ENCODE results near the gene RFXAP. TPM values are rescaled to one million over a fixed set of nuclear protein-coding genes. Genes with fewer than 3 reads are reported as not detected.

RFXAP gene
- total and polyA plus RNA-seq, 2 donors (not counting 3 experiments of a cell fraction or from before 2014, with no cell fraction given): 3.0 to 7.2 TPM

DNA sequence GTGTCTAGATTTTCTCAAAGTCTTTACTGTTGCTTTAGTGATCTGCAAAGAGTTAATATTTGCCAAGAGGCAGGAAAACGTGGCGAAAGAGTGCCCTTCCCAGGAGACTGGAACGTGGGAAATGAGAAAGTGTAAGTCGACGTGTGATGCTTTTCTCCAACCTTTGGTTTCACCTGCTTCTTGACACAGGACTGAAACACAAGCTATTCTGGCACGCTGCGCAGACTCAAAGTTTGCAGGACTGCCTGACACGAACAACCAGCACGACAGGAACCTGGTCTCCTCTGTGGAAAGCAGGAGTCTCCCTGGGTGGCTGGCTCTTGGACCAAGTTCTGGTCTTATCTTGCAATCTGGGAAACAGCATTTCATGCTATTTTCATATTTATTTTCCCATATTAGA is 28.6 kb downstream of the RFXAP start:
- dilution Hi-C loops (cut with MboI; ENCODE audit: extremely low pct_ligation_motif_present, low sequenced_read_pairs) (no loop called here), intact Hi-C loops (cut with micrococcal nuclease) (no loop called here)
- ChIA-PET POLR2A (no interaction called here), CTCF (interaction anchor here (1.6 to 5.0 kb wide), 3 partner anchors 11 to 134 kb away, joined by 5 to 76 read pairs (median 19); no protein-coding TSS in a partner anchor)
- Histone ChIP-seq H3K27me3 (ENCODE audit: control insufficient read depth in 2 of 2, insufficient read depth in 2 of 2, low read length in 2 of 2) (no peaks in the 10 kb centered on the region), H3K9me1 (replicated peaks; ENCODE audit: control insufficient read depth, extremely low read depth, insufficient read depth, low read length) (no peaks in the 10 kb centered on the region), H4K20me1 (replicated peaks; ENCODE audit: control insufficient read depth, extremely low read depth, insufficient read depth, low read length) (no peaks in the 10 kb centered on the region), H3K27ac (ENCODE audit: insufficient read depth, low read depth, low read length) (no peak overlapping the region), H3K9me3 (replicated peaks; ENCODE audit: control insufficient read depth, insufficient read depth, low read length) (no peaks in the 10 kb centered on the region), H3K4me1 (ENCODE audit: control insufficient read depth, extremely low read depth, insufficient read depth, low read length) (peaks cover 5% of the 10 kb centered on the region), H3K4me2 (ENCODE audit: insufficient read depth, low read length) (no peak overlapping the region), H3K9ac (replicated peaks; ENCODE audit: extremely low read depth, insufficient read depth, low read length) (no peak overlapping the region), H3K79me2 (ENCODE audit: control insufficient read depth, insufficient read depth, low read length) (no peaks in the 10 kb centered on the region), H3K36me3 (ENCODE audit: control insufficient read depth in 2 of 2, extremely low read depth in 1 of 2, insufficient read depth in 2 of 2, low read length in 2 of 2) (peaks cover 0 to 2% of the 10 kb centered on the region in 2 experiments), H3K4me3 (replicated peaks in 1 of 3; ENCODE audit: insufficient read depth in 1 of 3, low read depth in 1 of 3, low read length in 3 of 3) (no peak overlapping the region), H2AFZ (ENCODE audit: low read depth, low read length) (no peak overlapping the region)
- no peak for DNase-seq (ENCODE audit: low read depth, low spot score)
- no TSS peak for BruUV-seq (replicated peaks)
- no peak for FAIRE-seq
- TF ChIP-seq EZH2 (IDR thresholded peaks at IDR 0.05; ENCODE audit: borderline replicate concordance, low read depth, low read length, severe bottlenecking): no peak
- no peak for TF ChIP-seq JUN (IDR thresholded peaks at IDR 0.05; ENCODE audit: borderline replicate concordance, insufficient read depth, insufficient read length, low read depth)
- TF ChIP-seq MYC (IDR thresholded peaks at IDR 0.05; ENCODE audit: low read depth, low read length): no peak
- TF ChIP-seq POLR2AphosphoS5 (IDR thresholded peaks at IDR 0.05; ENCODE audit: insufficient read depth, low read depth, low read length): no peak
- TF ChIP-seq GATA2 (IDR thresholded peaks at IDR 0.05; ENCODE audit: insufficient read depth, insufficient read length, low read depth, low read length): no peak
- TF ChIP-seq, protein P1, sequence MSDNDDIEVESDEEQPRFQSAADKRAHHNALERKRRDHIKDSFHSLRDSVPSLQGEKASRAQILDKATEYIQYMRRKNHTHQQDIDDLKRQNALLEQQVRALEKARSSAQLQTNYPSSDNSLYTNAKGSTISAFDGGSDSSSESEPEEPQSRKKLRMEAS (IDR thresholded peaks at IDR 0.05; ENCODE audit: insufficient read depth, insufficient read length): no peak
- TF ChIP-seq FOS (IDR thresholded peaks at IDR 0.05; ENCODE audit: borderline replicate concordance, insufficient read depth, low read length): no peak
- TF ChIP-seq, protein P2, sequence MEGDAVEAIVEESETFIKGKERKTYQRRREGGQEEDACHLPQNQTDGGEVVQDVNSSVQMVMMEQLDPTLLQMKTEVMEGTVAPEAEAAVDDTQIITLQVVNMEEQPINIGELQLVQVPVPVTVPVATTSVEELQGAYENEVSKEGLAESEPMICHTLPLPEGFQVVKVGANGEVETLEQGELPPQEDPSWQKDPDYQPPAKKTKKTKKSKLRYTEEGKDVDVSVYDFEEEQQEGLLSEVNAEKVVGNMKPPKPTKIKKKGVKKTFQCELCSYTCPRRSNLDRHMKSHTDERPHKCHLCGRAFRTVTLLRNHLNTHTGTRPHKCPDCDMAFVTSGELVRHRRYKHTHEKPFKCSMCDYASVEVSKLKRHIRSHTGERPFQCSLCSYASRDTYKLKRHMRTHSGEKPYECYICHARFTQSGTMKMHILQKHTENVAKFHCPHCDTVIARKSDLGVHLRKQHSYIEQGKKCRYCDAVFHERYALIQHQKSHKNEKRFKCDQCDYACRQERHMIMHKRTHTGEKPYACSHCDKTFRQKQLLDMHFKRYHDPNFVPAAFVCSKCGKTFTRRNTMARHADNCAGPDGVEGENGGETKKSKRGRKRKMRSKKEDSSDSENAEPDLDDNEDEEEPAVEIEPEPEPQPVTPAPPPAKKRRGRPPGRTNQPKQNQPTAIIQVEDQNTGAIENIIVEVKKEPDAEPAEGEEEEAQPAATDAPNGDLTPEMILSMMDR (IDR thresholded peaks at IDR 0.05; ENCODE audit: extremely low read depth in 1 of 2, insufficient read depth in 1 of 2, low read depth in 1 of 2, low read length in 2 of 2): no peak
- TF ChIP-seq POLR2A (IDR thresholded peaks at IDR 0.05; ENCODE audit: low read depth, low read length): no peak
